ENCODE measurements around the gene STK10.

STK10 gene

DNA sequence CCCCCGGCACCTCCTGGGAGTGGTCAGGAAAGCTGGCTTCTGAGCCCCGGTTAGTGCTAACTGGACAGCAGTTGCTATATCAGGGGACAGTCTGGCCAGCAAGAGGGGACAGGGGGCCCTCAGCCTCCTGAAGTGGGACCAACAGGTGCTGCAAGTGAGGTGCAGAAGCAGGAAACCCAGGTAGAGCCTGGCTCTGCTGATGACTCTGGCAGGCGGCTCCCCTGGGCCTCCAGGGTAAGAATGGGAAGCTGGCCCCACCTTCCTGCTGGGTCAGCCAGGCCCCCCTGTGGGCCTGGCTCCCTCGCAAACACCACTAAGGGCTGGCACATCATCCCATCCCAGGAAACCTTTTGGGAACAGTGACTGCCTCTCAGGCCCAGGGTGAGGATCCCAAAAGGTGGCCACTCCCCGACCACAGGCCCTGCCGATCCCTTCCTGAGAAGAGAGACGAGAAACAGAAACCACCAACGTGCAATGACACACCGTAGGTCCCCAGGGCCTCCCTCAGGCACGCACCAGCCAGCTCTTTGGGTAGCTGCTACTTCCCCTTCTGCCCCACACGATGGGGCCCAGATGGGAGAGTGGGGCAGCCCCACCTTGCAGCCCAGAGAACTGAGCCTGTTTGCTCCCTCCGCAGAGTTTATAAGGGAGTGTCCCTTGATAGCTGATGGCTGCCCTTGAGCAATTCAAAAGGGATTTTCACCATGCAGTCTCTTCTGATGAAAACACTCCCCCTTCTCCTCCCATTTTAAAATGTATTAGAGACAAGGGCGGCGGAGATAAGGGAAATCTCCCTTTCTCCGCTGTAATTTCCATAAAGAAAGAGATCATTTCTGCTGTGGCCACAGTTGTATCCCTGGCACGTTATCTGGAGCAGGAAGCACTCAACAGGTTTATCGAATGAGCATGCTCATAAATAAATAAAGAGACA, 76.8 kb downstream of the STK10 start:
- peak; percentile 41 to 66 for DNase-seq (ENCODE audit: low read depth in 1 of 2, low spot score in 1 of 2)

DNA sequence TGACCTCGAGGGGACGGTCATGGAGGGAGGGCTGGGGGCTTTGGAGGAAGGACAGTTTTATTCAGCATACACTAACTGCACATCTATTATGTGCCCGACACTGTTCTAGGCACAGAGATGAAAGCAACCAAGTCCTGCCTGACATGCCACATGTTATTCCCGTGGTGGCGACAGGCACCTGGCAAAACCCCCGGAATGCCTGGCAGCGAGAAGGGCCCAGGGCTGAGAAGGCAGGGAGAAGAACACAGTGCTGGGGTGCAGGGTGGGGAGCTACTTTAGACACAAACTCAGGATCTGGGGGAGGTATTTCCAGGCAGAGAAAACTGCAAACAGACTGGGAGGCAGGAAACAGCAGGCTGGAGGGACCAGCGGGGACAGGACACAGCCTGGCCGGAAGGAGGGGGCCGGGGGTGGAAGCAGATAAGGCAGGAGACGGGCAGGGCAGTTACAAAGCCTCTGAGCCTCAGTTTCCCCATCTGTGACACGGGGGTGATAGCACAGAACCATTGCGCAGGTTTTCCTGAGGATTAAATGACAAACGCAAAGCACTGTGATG, 77.7 kb downstream of the STK10 start:
- no peak for DNase-seq (ENCODE audit: low read depth in 1 of 2, low spot score in 1 of 2)

DNA sequence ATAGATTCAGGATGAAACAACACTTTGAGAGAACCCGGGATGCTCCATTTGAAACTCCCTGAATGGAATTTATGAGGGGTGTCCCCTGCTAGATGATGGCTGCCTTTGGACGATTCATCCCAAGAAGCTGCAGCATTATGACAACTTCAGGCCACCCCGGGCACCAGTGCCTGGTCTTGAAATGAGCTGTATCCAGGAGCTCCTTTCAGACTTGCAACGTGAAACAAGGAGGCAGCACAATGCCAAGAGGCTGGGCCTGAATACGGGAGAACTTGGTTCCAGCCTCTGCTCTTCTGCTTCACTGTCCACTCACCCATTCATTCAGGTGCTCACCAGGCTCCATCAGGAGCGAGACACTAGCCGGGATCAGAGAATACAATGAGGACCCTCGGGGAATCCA, 78.3 kb downstream of the STK10 start:
- no peak for DNase-seq (ENCODE audit: low read depth in 1 of 2, low spot score in 1 of 2)

DNA sequence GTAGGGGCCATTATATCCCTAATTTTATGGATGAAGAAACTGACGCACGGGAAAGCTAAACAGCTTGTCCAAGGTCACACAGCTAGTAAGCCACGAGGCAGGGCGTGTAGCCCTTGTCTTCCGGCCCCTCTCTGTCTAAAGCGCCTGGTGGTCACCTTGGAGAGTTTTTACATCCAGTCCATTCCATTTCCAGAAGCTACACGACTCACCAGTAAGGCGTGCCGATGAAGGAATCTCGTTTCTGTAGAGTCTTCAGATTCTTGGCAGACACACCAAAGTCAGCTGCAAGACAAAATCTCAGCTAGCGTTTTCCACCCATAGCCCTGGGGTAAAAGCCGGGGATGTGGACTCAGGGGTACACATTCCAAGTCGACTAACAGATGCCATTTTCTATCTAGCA, 80.5 kb downstream of the STK10 start:
- no peak for DNase-seq (ENCODE audit: low read depth in 1 of 2, low spot score in 1 of 2)

DNA sequence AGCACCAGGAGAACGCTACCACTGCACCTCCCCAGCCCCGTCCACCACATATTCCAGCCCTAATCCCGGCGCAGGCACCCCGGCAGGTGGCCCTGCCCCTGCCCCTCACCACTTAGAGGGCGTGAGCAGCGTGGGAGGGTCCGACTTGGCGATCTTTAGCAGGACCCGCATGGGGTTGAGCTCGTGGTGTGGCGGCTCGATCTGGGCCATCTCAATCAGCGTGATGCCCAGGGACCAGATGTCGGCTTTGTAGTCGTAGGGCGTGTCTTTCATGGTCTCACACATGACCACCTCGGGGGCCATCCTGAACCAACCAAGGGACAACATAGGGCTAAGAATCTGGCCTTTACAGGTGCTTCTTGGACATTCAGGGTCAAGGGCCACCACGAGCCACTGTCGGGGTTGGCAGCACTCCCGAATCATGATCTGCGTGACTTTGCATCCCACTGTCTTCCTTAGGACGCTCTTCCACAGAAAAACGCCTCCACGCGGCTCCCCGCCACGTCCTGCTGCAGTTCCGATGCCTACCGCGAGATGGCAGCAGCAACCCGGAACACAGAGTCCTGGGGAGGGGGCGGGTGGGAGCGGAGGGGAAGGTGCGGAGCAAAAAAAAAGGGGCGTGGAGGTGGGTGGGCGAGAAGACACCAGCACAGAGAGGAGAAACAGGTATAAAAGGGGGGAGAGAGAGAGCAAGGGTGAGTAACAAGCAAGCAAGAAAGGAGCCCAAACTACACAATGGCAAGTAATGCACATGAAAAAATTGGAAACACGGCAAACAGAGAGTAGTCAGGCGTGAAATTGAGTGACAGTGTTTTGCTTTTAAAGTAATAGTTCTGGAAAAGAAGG, 81.3 kb downstream of the STK10 start:
- DNase-seq (ENCODE audit: low read depth in 1 of 2, low spot score in 1 of 2), result peak; percentile 39 to 68

DNA sequence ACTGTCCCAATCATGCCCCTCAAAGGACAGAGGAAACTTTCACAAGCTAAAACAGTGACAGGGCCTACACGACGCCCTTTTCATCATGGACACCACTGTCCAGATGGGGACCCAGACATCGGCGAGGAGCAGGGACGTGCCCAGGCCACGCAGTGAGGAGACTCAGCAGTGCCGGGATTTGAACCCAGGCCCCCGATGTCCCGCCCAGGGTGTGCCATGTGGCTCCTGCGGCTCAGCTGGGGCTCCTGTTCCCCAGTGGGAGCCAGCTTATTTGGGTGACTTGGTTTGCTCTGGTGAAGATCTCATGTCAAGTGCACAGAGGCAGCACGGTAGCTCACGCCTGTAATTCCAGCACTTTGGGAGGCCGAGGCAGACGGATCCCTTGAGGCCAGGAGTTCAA, 82.2 kb downstream of the STK10 start:
- no peak for DNase-seq (ENCODE audit: low read depth in 1 of 2, low spot score in 1 of 2)

DNA sequence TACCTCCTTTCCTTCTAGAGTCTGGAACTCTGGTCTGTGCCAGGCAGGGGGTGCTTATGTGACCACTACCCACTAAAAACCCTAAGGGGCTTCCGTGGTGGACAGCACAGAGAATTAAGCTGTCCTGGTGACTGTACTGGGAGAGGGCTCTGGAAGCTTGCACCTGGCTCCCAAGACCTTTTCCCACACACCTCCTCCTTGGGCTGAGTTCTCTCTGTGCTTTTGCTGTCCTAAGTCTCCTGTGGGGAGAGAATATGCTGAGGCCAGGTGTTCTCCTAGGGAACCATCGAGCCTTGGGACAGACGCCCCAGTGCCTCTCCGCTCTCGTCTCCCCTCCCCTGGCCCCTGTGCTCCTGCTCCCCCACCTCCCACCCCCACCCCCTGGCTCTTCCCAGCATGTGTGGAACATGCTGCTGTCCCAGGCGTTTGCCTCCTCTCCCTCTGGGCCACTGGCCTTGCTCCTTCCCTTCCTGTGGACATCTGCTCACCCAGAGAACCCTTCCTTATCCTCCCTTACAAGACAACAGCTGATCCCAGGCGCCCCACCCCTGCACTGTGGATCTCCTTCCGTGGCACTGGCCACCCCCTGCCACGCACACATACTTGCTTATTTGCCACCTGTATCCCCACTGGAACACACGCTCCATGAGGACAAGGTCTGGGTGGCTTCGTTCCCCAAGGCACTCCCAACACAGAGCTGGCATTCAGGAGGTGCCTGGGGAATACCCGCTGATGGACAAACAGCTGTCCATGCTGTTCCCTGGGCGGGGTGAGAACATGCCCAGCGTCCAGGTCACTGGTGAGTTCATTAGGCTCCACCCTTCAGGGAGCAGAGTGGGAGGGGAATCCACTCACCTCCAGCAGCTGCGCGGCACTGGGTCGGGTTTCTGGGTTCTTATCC, 83.0 kb downstream of the STK10 start:
- DNase-seq (ENCODE audit: low read depth in 1 of 2, low spot score in 1 of 2), result no peak

DNA sequence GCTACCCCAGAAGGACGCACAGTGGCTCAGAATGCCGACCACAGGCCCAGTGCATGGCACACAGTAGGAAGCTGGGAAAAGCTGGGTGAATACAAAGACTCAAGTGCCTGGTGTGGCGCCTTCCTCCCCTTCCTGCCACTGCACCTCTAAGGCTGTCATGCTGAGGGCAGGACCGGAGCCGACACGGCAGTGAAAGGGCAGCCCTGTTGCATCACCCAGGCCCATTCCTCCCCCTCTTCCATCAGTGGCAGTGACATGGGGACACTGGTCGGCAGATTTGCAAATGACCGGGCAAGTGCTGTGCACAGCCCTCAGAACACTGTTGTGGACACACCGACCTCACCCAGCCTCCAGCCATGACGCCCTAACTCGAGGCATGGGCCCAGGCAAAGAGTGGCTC, 84.0 kb downstream of the STK10 start:
- DNase-seq (ENCODE audit: low read depth in 1 of 2, low spot score in 1 of 2), result no peak

DNA sequence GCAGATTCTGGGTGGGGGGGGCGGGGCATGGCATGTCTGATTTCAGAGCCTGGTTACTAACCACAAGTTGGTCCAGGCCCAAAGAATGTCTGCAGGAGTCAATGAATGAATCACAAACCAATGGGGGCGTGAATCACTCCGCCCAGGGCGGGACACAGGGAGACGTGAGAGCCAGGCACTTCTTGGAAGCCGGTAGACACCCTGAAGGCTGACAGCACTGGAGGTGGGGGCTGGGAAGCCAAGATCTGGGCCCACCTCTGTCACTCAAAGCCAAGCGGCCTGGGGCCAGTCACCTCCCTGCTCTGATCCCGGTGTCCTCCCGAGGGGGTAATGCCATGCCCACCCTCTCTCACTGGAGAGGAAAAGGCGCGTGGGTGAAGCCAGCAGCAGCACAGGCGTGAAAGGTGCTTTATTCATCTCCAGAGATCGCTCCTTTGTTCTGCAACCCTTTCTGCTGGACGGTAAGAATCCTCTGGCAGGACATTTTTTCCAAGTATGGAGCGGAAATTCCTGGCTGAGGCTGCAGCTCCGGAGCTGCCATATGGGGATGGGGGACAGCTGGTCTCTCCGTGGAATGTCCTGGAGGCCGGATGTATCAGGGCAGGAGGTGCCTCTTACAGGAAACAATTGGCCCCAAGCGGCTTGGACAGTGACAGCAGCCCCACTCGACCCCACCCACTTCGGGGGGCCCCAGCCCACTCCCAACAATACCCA, 85.0 kb downstream of the STK10 start:
- no peak for DNase-seq (ENCODE audit: low read depth in 1 of 2, low spot score in 1 of 2)

DNA sequence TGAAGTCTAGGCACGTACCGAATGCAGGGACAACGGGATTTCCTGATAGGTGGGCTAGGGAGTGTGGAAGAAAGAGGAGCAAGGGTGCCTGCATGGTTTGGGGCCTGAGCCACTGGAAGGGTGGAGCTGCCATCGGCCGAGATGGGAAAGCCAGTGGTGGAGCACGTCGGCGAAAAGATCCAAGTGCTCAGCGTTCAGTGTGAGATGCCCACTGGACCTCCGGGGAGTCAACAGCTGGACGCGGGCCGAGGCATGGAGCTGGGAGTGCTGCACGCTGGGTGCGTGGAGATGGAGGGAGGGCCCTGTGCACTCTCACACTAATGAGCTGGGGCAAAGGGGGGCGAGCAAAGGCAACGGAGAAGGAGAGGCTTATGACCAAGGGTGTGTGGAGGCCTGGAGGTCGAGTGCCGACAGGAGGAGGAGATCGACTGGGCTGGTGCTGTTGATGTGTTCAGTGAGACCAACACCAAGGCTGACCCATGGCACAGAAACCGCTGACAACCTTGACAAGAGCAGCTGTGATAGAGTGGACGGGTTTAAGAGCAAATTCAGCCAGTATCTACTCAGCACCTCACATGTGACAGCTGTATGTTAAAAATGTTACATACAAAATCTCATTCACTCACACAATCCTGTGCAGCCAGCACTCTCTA, 85.7 kb downstream of the STK10 start:
- no peak for DNase-seq (ENCODE audit: low read depth in 1 of 2, low spot score in 1 of 2)

DNA sequence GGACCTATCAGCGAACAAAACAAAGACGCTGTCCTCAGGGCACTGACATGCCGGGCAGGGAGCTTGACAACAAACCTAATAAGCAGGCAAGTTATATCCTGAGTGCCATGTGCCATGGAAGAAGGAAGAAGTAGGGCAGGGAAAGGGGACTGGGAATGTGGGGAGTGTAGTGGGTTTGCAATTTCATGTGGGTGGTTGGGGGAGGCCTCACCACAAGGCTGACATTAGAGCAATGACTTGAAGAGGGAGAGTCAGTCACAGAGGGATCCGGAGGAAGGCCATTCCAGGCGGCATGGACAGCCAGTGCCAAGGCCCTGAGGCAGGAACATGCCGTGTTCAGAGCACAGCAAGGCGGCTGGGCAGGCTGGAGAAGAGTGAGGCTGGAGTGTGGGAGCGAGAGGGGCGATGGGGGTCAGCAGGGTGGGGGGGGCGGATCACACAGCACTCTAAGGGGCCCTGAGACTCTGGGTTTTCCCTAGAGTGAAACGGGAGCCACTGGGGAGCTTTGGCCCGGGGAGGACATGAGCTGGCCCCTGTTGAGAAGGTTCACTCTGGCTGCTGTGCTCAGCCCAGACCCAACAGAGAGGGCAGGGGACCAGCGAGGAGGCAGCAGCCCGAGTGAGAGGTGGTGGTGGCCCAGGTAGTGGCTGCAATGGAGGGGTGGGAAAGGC, 86.3 kb downstream of the STK10 start:
- DNase-seq (ENCODE audit: low read depth in 1 of 2, low spot score in 1 of 2), result no peak

DNA sequence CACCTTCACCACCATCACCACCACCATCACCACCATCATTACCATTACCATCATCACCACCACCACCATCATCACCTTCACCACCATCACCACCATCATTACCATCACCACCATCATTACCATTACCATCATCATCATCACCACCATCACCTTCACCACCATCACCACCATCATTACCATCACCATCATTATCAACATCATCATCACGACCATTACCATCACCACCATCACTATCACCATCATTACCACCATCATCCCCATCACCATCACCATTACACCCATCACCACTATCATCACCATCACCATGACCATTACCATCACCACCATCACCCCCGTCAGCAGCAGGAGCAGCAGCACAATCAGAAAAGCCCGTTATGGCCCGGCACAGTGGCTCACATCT, 89.1 kb downstream of the STK10 start:
- no peak for DNase-seq (ENCODE audit: low read depth in 1 of 2, low spot score in 1 of 2)

DNA sequence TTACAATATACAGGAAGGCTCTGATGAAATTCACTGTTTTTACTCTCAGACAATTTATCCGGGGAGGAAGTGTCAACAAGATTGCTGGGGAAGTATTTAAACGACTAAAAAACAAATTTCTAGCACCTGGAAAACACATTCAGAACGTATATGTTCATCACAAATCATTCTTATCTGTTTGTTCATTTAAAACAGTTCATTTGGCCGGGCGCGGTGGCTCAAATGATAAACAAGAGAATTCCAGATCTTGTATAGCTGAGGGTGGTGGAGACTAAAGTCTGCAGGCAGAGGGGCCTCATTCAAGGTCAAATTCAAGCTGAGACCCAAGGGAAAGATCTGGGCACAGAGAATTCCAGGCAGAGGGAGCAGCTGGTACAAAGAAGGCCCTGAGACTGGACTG, 90.0 kb downstream of the STK10 start:
- no peak for DNase-seq (ENCODE audit: low read depth in 1 of 2, low spot score in 1 of 2)

DNA sequence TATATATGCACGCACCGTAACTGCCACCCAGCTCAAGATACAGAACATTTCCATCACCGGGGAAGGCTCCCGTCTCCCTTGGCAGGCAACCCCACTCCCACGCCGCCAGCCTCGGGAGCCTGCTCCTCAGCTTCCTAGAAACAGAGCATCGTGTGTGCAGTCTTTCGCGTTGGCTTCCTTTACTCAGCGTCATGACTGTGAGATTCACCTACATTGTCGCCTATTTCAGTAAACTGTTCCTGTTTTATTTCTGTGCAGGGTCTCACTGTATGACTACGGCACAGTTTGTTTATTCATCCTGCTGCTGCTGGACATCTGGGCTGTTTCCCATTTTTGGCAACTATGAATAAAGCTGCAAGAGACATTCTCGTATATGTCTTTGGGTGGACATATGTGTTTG, 90.7 kb downstream of the STK10 start:
- DNase-seq (ENCODE audit: low read depth in 1 of 2, low spot score in 1 of 2), result no peak

DNA sequence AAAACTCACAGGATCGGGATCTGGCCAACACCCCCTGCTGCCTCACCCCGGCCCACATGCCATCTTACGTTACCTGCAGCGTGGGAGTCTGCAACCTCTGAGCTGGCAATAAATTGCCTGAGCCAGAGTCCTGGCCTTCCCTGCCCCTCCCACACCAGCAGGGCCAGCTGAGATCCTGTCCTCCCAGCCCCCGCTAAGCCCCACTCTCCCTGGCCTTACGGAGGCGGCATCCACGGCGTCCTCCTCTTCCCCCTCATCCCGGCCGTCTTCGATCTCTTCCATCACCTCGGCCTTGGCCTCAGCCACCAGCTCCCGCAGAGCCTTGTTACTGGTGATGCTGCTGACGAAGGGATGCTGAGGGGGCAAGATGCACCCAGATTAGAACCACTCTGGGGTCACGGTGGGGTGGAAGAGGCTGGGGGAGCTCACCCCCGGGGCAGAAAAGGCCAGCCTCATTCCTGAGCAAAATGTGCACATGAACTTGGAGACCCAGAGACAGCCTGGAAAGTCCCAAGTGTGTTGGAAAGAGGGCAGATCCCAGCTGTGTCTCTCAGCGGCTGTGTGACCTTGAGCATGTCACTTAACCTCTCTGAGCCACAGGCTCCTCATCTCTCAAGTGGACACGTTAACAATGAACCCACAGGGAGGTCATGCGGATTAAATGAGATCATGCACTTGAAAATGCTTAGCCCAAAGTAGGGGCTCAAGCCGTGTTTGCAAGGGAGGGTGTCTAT, 91.7 kb downstream of the STK10 start:
- no peak for DNase-seq (ENCODE audit: low read depth in 1 of 2, low spot score in 1 of 2)

DNA sequence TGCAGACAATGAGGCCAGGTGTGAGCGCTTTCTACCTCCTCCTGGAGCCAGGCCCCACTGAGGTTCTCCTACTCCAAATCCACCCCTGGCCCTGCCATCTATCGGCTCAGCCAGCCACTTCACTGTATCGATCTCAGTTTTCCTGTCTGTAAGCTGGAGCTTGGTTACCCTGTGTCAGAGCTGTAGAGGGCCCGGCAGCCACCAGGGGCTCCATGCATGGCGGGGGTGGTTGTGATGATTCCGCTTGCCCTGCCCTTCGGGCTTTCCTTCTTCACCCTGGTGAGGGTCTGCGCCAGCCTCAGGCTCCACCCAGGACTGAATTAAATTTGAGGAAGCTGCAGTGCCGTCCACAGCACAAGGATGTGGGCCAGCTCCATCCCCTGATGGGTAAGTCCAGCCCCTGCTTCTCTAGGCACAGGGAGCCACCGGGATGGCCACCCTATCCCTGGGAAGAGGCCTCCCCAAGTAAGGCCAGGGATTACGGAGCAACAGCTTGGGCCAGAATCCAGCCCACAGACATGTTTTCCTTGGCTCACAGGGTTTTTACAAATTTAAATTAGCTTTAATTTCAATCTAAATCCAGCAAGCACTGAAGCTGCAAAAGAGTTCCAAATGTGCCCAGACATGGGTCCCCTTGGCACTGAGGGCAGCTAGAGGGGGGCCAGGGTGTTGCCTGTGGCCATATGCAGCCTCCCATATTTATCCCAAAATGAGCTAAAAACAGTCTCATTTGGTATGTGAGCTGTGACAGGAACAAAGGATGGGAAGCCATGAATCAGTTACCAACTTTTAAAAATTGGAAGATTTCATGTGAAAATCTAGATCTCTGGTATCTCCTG, 92.4 kb downstream of the STK10 start:
- DNase-seq (ENCODE audit: low read depth in 1 of 2, low spot score in 1 of 2), result no peak

DNA sequence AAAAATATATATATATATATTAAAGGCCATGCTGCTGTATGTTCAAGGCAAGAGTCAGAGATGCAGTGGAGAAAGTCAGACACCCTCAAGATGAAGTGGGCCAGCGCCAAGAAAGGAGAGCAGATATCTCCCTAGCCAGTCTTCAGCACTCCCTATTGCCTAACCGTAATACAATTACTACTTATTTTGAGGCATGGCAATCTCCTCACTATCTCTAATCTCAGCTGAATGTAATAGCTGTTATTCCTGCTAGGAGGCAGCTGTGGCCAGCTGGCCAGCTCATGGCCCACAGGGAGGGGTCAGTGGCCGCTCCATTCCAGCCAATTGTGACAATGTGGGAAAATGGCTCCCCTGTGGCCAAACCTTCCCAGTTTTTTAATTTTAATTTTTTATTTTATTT, 94.1 kb downstream of the STK10 start:
- no peak for DNase-seq (ENCODE audit: low read depth in 1 of 2, low spot score in 1 of 2)

DNA sequence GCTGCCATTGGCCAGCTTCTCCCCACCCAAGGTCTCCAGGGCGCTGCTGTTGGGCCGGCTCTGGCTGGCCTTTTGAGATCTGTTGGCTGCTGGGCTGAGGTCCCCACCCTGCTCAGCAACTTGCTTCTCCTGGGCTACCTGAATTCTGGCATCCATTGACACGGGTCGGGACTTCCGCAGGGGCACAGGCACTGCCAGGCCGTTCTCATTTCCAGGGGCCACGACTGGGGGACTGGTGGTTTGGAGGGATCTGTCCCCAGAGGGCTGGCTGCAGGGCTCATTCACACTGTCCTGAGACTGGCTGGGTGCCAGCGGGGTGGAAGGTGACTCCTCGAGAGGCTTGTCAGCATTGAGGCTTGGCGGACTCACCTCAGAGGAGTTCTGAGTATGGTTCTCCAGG, 94.5 kb downstream of the STK10 start:
- no peak for DNase-seq (ENCODE audit: low read depth in 1 of 2, low spot score in 1 of 2)
